Tongue (tissue), 2 donors: Measurements from ENCODE around the gene LIN9. TPM values are rescaled to one million over a fixed set of nuclear protein-coding genes. Genes with fewer than 3 reads are reported as not detected.
"Not testable (repeated sequence)": the region's sequence is repeated elsewhere in the genome, so short reads cannot be mapped to it uniquely, and the experiment has no call there.

ENCODE experiments used
- DNase-seq: peaks from one replicate; pipeline ENCODE4 v3.0.0-alpha.2; 2015
- total RNA-seq: library from RNA; depleted of rRNA; stranded (reverse); fragments of >200 nt; gene quantifications from one replicate; pipeline ENCODE4 v1.2.3, GENCODE V29; 2014

LIN9 gene
- total RNA-seq, 1 donor from 2014 or later: 9.1 TPM

- DNase-seq: peak; percentile 60
These were observed 36.6 kb downstream of the LIN9 start for GRCh38 chr1:226272233-226272902.

- DNase-seq: no peak
These were observed 40.4 kb downstream of the LIN9 start for GRCh38 chr1:226268421-226269124.

- no peak for DNase-seq
These were observed 47.1 kb downstream of the LIN9 start for GRCh38 chr1:226261818-226262217.

- no peak for DNase-seq
These were observed 53.6 kb downstream of the LIN9 start for GRCh38 chr1:226255380-226255779.

- no peak for DNase-seq
These were observed 55.0 kb downstream of the LIN9 start for GRCh38 chr1:226253933-226254332.

GRCh38 chr1:226252841-226253240, 56.1 kb downstream of the LIN9 start:
- DNase-seq: not testable (repeated sequence)

GRCh38 chr1:226250511-226250910, 58.5 kb downstream of the LIN9 start:
- DNase-seq: no peak

GRCh38 chr1:226248796-226249195, 60.2 kb downstream of the LIN9 start:
- no peak for DNase-seq

- DNase-seq: no peak
These were observed 60.9 kb downstream of the LIN9 start for GRCh38 chr1:226248091-226248490.

- DNase-seq: no peak
These were observed 69.5 kb downstream of the LIN9 start for GRCh38 chr1:226239421-226239820.

- DNase-seq: no peak
These were observed 72.1 kb downstream of the LIN9 start for GRCh38 chr1:226236826-226237225.

GRCh38 chr1:226233806-226234205, 75.2 kb downstream of the LIN9 start:
- no peak for DNase-seq

GRCh38 chr1:226233293-226233692, 75.7 kb downstream of the LIN9 start:
- DNase-seq: no peak

- no peak for DNase-seq
These were observed 82.4 kb downstream of the LIN9 start for GRCh38 chr1:226226601-226227000.

- DNase-seq: peak; percentile 61
These were observed 85.1 kb downstream of the LIN9 start for GRCh38 chr1:226223786-226224244.

- DNase-seq: peak; percentile 22
These were observed 85.7 kb downstream of the LIN9 start, which contains the start of gene MIXL1 for GRCh38 chr1:226223157-226223785. TSS of gene MIXL1 (plus strand) at chr1:226223664. CDS start at chr1:226223682, 18 bp downstream.

GRCh38 chr1:226222686-226223085, 86.3 kb downstream of the LIN9 start:
- no peak for DNase-seq

- DNase-seq: no peak
These were observed 88.3 kb downstream of the LIN9 start for GRCh38 chr1:226220473-226221189.

- no peak for DNase-seq
These were observed 91.7 kb downstream of the LIN9 start for GRCh38 chr1:226217273-226217672.

- DNase-seq: no peak
These were observed 92.9 kb downstream of the LIN9 start for GRCh38 chr1:226216056-226216455.

- no peak for DNase-seq
These were observed 93.7 kb downstream of the LIN9 start for GRCh38 chr1:226215239-226215638.

- no peak for DNase-seq
These were observed 96.4 kb downstream of the LIN9 start for GRCh38 chr1:226212545-226212944.
